ENCODE data around the gene CCDC33. TPM values are rescaled to one million over a fixed set of nuclear protein-coding genes. Genes with fewer than 3 reads are reported as not detected.

Gene CCDC33
- total and polyA plus RNA-seq, 2 donors (not counting 3 experiments of a cell fraction or from before 2014, with no cell fraction given), result not detected

DNA sequence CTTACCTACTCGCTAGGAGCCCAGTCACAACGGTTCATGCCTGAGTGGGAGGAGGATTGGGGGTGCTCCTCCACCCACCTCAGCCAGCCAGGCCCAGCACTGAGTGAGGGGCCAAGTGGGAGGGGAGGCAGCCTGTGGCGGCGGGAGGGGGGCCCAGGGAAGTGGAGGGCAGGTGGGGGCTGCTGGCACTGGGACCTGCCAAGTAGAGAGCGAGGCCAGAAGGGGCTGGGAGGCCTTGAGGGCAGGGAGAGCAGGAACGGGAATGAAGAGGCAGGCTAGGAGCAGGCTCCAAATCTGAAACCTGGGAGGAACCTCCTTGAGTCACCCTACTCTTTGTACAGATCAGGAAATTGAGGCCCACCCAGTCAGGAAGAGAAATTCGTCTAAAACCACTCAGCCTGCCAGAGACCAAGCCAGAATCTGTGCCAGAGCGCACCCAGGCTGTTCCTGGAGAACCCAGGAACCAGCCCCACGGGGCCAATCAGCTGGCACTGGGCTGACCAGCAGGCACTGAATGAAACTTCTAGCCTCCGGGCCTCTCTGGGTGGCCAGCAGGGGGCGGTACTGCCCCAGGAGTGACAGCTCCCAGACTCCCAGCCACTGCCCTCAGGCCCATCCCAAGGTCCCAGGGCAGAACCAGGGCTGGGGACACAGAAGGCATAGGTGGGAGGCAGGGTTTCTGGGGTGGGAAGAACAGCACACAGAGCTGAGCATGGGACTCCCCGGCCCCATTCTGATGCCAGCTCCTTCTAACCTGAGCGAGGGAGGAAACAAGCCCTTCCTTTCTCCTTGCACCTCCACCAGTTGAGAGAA is 146.1 kb downstream of the CCDC33 start:
- Histone ChIP-seq H3K36me3 (ENCODE audit: control insufficient read depth in 2 of 2, extremely low read depth in 1 of 2, insufficient read depth in 2 of 2, low read length in 2 of 2) (no peaks in the 10 kb centered on the region), H3K79me2 (ENCODE audit: control insufficient read depth, insufficient read depth, low read length) (no peaks in the 10 kb centered on the region), H3K27me3 (ENCODE audit: control insufficient read depth in 2 of 2, insufficient read depth in 2 of 2, low read length in 2 of 2) (no peaks in the 10 kb centered on the region), H3K9ac (replicated peaks; ENCODE audit: extremely low read depth, insufficient read depth, low read length) (no peak overlapping the region), H3K9me3 (replicated peaks; ENCODE audit: control insufficient read depth, insufficient read depth, low read length) (no peaks in the 10 kb centered on the region), H4K20me1 (replicated peaks; ENCODE audit: control insufficient read depth, extremely low read depth, insufficient read depth, low read length) (no peaks in the 10 kb centered on the region), H3K4me2 (ENCODE audit: insufficient read depth, low read length) (no peak overlapping the region), H3K4me1 (ENCODE audit: control insufficient read depth, extremely low read depth, insufficient read depth, low read length) (peaks cover 28% of the 10 kb centered on the region), H3K27ac (ENCODE audit: insufficient read depth, low read depth, low read length) (no peak overlapping the region), H3K9me1 (replicated peaks; ENCODE audit: control insufficient read depth, extremely low read depth, insufficient read depth, low read length) (no peaks in the 10 kb centered on the region), H3K4me3 (replicated peaks in 1 of 3; ENCODE audit: insufficient read depth in 1 of 3, low read depth in 1 of 3, low read length in 3 of 3) (no peak overlapping the region), H2AFZ (ENCODE audit: low read depth, low read length) (no peak overlapping the region)
- BruUV-seq (replicated peaks), result no TSS peak
- DNase-seq (ENCODE audit: low read depth, low spot score), result peak; percentile 69
- ChIA-PET CTCF (interaction anchor here (0.6 to 13.9 kb wide), 40 partner anchors 9 to 389 kb away, joined by 3 to 313 read pairs (median 5); partner anchors contain the start of gene UBL7), POLR2A (interaction anchor here (1.0 kb wide), 1 partner anchor 57 kb away, joined by 4 read pairs; no protein-coding TSS in a partner anchor)
- TF ChIP-seq EZH2 (IDR thresholded peaks at IDR 0.05; ENCODE audit: borderline replicate concordance, low read depth, low read length, severe bottlenecking), result no peak
- no peak for TF ChIP-seq GATA2 (IDR thresholded peaks at IDR 0.05; ENCODE audit: insufficient read depth, insufficient read length, low read depth, low read length)
- TF ChIP-seq FOS (IDR thresholded peaks at IDR 0.05; ENCODE audit: borderline replicate concordance, insufficient read depth, low read length), result no peak
- TF ChIP-seq, protein P1, sequence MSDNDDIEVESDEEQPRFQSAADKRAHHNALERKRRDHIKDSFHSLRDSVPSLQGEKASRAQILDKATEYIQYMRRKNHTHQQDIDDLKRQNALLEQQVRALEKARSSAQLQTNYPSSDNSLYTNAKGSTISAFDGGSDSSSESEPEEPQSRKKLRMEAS (IDR thresholded peaks at IDR 0.05; ENCODE audit: insufficient read depth, insufficient read length), result no peak
- no peak for TF ChIP-seq MYC (IDR thresholded peaks at IDR 0.05; ENCODE audit: low read depth, low read length)
- TF ChIP-seq, protein P2, sequence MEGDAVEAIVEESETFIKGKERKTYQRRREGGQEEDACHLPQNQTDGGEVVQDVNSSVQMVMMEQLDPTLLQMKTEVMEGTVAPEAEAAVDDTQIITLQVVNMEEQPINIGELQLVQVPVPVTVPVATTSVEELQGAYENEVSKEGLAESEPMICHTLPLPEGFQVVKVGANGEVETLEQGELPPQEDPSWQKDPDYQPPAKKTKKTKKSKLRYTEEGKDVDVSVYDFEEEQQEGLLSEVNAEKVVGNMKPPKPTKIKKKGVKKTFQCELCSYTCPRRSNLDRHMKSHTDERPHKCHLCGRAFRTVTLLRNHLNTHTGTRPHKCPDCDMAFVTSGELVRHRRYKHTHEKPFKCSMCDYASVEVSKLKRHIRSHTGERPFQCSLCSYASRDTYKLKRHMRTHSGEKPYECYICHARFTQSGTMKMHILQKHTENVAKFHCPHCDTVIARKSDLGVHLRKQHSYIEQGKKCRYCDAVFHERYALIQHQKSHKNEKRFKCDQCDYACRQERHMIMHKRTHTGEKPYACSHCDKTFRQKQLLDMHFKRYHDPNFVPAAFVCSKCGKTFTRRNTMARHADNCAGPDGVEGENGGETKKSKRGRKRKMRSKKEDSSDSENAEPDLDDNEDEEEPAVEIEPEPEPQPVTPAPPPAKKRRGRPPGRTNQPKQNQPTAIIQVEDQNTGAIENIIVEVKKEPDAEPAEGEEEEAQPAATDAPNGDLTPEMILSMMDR (IDR thresholded peaks at IDR 0.05; ENCODE audit: extremely low read depth in 1 of 2, insufficient read depth in 1 of 2, low read depth in 1 of 2, low read length in 2 of 2), result peak; percentile 97 to 99
- no peak for TF ChIP-seq POLR2A (IDR thresholded peaks at IDR 0.05; ENCODE audit: low read depth, low read length)
- FAIRE-seq, result peak; percentile 91
- intact Hi-C loops (cut with micrococcal nuclease), result loop anchor here (1.0 to 2.0 kb wide), 4 partner anchors 9 to 107 kb away; no protein-coding TSS in a partner anchor
- dilution Hi-C loops (cut with MboI; ENCODE audit: extremely low pct_ligation_motif_present, low sequenced_read_pairs), result no loop called here

All from endothelial cell of umbilical vein (primary cell).